Measurements from ENCODE around the gene AKAP13.
"Not testable (repeated sequence)": the region's sequence is repeated elsewhere in the genome, so short reads cannot be mapped to it uniquely, and the experiment has no call there.

AKAP13 gene

GRCh38 chr15:85583442-85583841, 203.0 kb downstream of the AKAP13 start:
- peak overlapping the region; percentile 65 for H3K27ac ChIP-seq (ENCODE audit: low read depth, low read length)

GRCh38 chr15:85583923-85584390, 203.6 kb downstream of the AKAP13 start:
- peaks cover 81% of the 10 kb centered on the region for H3K79me2 ChIP-seq (ENCODE audit: insufficient read depth, low read length)
- peaks cover 37% of the 10 kb centered on the region; the same call in 1 of the 2 replicates for H3K36me3 ChIP-seq (ENCODE audit: low read length)
- peak overlapping the region; percentile 65 for H3K27ac ChIP-seq (ENCODE audit: low read depth, low read length)
- no peaks in the 10 kb centered on the region for H3K27me3 ChIP-seq (ENCODE audit: low read length)
- peaks cover 3% of the 10 kb centered on the region; the same call in 1 of the 2 replicates for H4K20me1 ChIP-seq (ENCODE audit: low read depth, low read length)
- peak overlapping the region; percentile 56 for H3K4me2 ChIP-seq (ENCODE audit: low read depth, low read length, poor library complexity, severe bottlenecking)
- H3K4me3 ChIP-seq (ENCODE audit: insufficient read depth, low read length, poor library complexity, severe bottlenecking): peak overlapping the region; percentile 18
- no peak overlapping the region for H2AFZ ChIP-seq (ENCODE audit: low read depth, low read length, severe bottlenecking)
- H3K9ac ChIP-seq (ENCODE audit: low read length): peak overlapping the region; percentile 33
- TF ChIP-seq CTCF (IDR thresholded peaks at IDR 0.05; ENCODE audit: insufficient read depth, low read length, poor library complexity, severe bottlenecking) (no peak), EZH2phosphoT487 (conservative IDR thresholded peaks at IDR 0.05; ENCODE audit: low read length) (no peak)
- H3K9me3 ChIP-seq (ENCODE audit: insufficient read depth, low read length): no peaks in the 10 kb centered on the region
- H3K9me2 ChIP-seq (replicated peaks; ENCODE audit: insufficient read depth, low read length): no peaks in the 10 kb centered on the region
- H3F3A ChIP-seq (ENCODE audit: insufficient read depth): peaks cover 18% of the 10 kb centered on the region

More at GRCh38 chr15:85583442-85583841, 203.0 kb downstream of the AKAP13 start:
- TF ChIP-seq EZH2phosphoT487 (conservative IDR thresholded peaks at IDR 0.05; ENCODE audit: low read length): no peak
- no peak for TF ChIP-seq CTCF (IDR thresholded peaks at IDR 0.05; ENCODE audit: insufficient read depth, low read length, poor library complexity, severe bottlenecking)
- H3K9ac ChIP-seq (ENCODE audit: low read length): peak overlapping the region; percentile 33
- no peaks in the 10 kb centered on the region for H3K9me2 ChIP-seq (replicated peaks; ENCODE audit: insufficient read depth, low read length)
- peak overlapping the region; percentile 18 for H3K4me3 ChIP-seq (ENCODE audit: insufficient read depth, low read length, poor library complexity, severe bottlenecking)
- H3K79me2 ChIP-seq (ENCODE audit: insufficient read depth, low read length): peaks cover 76% of the 10 kb centered on the region
- H3K27me3 ChIP-seq (ENCODE audit: low read length): no peaks in the 10 kb centered on the region
- H3K36me3 ChIP-seq (ENCODE audit: low read length): peaks cover 32% of the 10 kb centered on the region; the same call in 1 of the 2 replicates
- H3F3A ChIP-seq (ENCODE audit: insufficient read depth): peaks cover 18% of the 10 kb centered on the region
- H2AFZ ChIP-seq (ENCODE audit: low read depth, low read length, severe bottlenecking): no peak overlapping the region
- H3K4me2 ChIP-seq (ENCODE audit: low read depth, low read length, poor library complexity, severe bottlenecking): peak overlapping the region; percentile 56
- no peaks in the 10 kb centered on the region for H3K9me3 ChIP-seq (ENCODE audit: insufficient read depth, low read length)
- peaks cover 3% of the 10 kb centered on the region; the same call in 1 of the 2 replicates for H4K20me1 ChIP-seq (ENCODE audit: low read depth, low read length)

- TF ChIP-seq EZH2phosphoT487 (conservative IDR thresholded peaks at IDR 0.05; ENCODE audit: low read length) (no peak), CTCF (IDR thresholded peaks at IDR 0.05; ENCODE audit: insufficient read depth, low read length, poor library complexity, severe bottlenecking) (no peak)
- Histone ChIP-seq H3K4me2 (ENCODE audit: low read depth, low read length, poor library complexity, severe bottlenecking) (peak overlapping the region; percentile 56), H3K36me3 (ENCODE audit: low read length) (peaks cover 33% of the 10 kb centered on the region; the same call in 1 of the 2 replicates)
These were observed 204.5 kb downstream of the AKAP13 start for GRCh38 chr15:85584872-85585271.

GRCh38 chr15:85586196-85586595, 205.8 kb downstream of the AKAP13 start:
- H3K36me3 ChIP-seq (ENCODE audit: low read length): peaks cover 34% of the 10 kb centered on the region; the same call in 1 of the 2 replicates
- not testable (repeated sequence) for H3K27ac ChIP-seq (ENCODE audit: low read depth, low read length); H3K27me3 ChIP-seq (ENCODE audit: low read length); H3K9me3 ChIP-seq (ENCODE audit: insufficient read depth, low read length); H2AFZ ChIP-seq (ENCODE audit: low read depth, low read length, severe bottlenecking); H3K4me3 ChIP-seq (ENCODE audit: insufficient read depth, low read length, poor library complexity, severe bottlenecking); H3K9me2 ChIP-seq (replicated peaks; ENCODE audit: insufficient read depth, low read length); H3K9ac ChIP-seq (ENCODE audit: low read length); H3K4me2 ChIP-seq (ENCODE audit: low read depth, low read length, poor library complexity, severe bottlenecking)
- peaks cover 19% of the 10 kb centered on the region for H3F3A ChIP-seq (ENCODE audit: insufficient read depth)
- H4K20me1 ChIP-seq (ENCODE audit: low read depth, low read length): 0 out of 2 replicates have a peak, but pooled peaks cover 13% of the 10 kb centered on the region
- H3K79me2 ChIP-seq (ENCODE audit: insufficient read depth, low read length): peaks cover 90% of the 10 kb centered on the region

More at GRCh38 chr15:85584872-85585271, 204.5 kb downstream of the AKAP13 start:
- Histone ChIP-seq H3K27ac (ENCODE audit: low read depth, low read length) (peak overlapping the region; percentile 65; the same call in 1 of the 2 replicates), H3F3A (ENCODE audit: insufficient read depth) (peaks cover 18% of the 10 kb centered on the region), H3K9me3 (ENCODE audit: insufficient read depth, low read length) (no peaks in the 10 kb centered on the region), H3K4me3 (ENCODE audit: insufficient read depth, low read length, poor library complexity, severe bottlenecking) (no peak overlapping the region), H3K9me2 (replicated peaks; ENCODE audit: insufficient read depth, low read length) (no peaks in the 10 kb centered on the region), H2AFZ (ENCODE audit: low read depth, low read length, severe bottlenecking) (no peak overlapping the region), H3K9ac (ENCODE audit: low read length) (no peak overlapping the region), H3K79me2 (ENCODE audit: insufficient read depth, low read length) (peaks cover 85% of the 10 kb centered on the region), H4K20me1 (ENCODE audit: low read depth, low read length) (peaks cover 3% of the 10 kb centered on the region; the same call in 1 of the 2 replicates), H3K27me3 (ENCODE audit: low read length) (no peaks in the 10 kb centered on the region)

Data from SU-DHL-6 (cell line).